HG02571 (cell line): ENCODE results near the gene PDZRN4.

ENCODE experiments used
- ATAC-seq: cut with Tn5 transposase; IDR thresholded peaks from one replicate; pipeline ENCODE4 v1.9.1; 2021; ENCODE audit warnings: mild to moderate bottlenecking, moderate library complexity; ENCODE audit not compliant: unreplicated experiment

PDZRN4 gene

GRCh38 chr12:41619705-41620104 is 431.6 kb downstream of the PDZRN4 start:
- no peak for ATAC-seq

GRCh38 chr12:41621291-41621690 is 433.2 kb downstream of the PDZRN4 start:
- no peak for ATAC-seq
